SHP77 (cell line): ENCODE results near the gene CDC20B.
A peak's percentile ranks its signal among the peaks of the same experiment; 100 is the strongest.

Experiments used
- DNase-seq, 2 experiments: peaks; one replicate each; lab custom pipeline; 2025; lab: John Stamatoyannopoulos, UW

The CDC20B gene

DNA sequence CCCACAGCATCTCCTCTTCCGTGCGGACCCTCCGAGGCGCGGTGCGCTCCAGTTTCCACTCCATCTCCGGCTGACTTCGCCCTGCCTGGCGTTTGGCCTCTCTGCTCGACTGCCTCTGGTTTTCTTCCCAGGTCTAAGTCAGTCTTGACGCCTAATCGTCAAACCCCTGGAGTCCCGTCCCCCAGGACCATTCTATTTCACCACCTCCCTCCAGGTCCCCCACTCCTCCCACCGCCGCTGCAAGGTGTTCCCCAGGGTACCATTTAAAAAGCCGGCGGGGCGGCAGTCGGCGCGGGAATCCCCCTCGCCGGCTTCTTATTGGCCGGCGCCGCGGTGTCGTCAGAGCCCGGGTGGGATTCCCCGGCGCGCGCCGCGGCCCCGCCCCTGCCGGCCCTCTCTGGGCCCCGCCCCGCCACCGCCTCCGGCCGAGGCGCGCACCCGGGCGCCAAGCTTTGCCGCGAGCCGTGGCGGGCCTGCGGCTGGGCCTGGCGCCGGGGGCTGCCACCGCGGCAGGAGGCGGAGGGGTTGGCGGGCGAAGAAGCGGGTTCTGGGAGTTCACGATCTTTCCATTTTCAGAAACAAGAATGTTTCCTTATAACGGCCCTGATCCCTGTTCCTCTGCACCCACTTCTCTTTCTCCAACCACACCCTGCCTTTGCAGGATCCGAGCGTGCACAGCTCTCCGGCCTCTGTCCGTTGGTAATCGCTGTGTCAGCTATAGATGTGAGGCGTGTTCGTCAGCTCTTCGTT is at the start of gene CDC20B:
CDC20B (minus strand) TSS at position 241 of the 750 bp plus-strand sequence; CDS start at position 64, 177 bp downstream.
- peak; percentile 70 to 73 for DNase-seq

DNA sequence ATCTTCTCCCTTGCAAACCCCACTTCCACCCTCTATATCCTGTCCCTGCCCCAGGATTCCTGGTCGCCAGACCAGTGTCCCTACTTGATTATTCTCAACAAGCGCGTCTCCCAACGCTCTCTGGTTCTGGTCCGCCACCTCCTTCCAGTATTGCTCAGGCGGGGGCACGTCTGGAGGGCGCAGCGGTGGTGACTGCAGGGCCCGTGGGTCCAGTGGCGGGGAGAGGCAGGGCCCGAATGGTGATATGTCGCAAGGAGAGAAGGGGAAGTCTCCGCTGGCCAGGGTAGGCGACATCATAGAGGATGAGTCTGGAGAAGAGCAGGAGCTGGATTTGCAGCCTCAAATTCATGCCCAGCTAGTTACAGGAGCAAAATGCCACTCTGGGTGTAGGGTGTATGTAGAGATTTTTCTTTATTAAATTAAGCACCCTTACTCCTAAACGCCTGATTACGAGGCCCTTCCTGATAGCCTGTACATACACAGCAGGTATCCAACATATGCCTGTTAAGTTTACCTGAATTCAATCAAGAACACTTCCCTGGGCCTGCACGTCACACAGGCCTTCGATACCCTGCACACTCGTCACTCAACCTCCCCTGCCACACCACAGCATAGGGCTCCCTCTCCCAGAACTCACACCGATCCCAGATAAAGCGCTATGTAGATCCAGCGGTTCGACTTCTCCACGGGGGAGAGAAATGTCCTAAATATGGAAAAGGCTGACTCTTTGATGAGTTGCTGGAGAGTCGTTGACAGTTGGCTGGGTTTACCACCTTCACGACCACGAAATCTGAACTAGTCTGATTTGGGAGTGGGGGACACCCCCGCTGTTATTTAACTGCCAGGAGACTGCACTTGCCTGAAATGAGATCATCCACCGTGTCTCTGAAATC is 49.4 kb upstream of the CDC20B start:
- DNase-seq, result no peak

DNA sequence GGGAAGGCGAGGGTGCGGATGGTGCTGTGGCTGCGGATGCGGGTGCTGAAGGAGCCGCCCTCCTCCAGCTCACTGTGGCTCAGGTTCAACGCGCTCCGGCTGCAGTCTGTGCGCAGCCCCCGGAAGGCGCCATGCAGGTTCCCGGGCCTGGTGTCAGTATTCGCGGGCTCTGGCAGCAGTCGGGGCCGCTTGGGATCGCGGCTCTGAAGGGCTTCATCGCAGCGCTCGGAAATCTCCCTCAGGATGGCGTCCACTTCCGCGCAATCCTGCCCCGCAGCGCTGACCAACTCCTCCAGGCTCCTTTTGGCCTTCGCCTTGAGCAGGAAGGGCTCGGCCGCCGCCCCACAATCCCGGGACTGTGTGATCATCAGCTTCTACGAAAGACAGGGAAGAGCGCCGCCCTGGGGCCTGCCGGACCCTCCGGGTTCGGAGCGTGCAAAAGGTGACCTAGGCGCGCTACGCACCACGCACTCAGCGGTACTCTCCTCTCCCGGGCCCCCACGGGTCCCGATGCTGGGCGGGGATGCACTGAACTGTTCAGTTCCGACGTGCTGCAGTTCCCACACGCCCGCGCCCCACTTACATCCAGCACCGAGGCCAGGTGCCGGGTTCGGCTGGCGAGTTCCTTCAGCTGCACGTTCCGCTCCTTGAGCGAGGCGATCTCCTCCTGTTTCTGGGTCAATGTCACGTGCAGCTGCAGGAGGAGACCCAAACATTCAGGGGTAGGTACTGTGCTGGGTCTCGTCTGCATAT is 47.6 kb upstream of the CDC20B start:
- no peak for DNase-seq

DNA sequence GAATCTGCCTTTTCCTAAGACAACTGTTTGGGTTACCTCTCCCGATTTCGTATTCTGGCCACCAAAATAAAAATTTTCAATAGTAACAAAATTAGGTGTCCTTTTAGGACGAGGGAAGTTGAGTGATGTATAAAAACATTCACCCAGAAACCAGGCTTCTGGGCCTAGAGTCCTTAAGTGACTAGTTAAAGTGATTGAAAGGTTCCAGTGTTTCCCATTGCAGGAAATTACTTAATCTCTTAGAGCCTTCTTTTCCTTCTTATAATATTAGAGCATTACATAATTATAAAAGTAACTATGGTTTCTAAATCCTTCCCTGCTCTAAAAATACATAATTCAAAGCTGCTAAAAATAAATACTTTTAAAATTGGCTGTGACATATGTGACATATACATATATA is 46.8 kb upstream of the CDC20B start:
- no peak for DNase-seq

- no peak for DNase-seq
Observed at GRCh38 chr5:55218967-55219366, 46.0 kb upstream of the CDC20B start.

DNA sequence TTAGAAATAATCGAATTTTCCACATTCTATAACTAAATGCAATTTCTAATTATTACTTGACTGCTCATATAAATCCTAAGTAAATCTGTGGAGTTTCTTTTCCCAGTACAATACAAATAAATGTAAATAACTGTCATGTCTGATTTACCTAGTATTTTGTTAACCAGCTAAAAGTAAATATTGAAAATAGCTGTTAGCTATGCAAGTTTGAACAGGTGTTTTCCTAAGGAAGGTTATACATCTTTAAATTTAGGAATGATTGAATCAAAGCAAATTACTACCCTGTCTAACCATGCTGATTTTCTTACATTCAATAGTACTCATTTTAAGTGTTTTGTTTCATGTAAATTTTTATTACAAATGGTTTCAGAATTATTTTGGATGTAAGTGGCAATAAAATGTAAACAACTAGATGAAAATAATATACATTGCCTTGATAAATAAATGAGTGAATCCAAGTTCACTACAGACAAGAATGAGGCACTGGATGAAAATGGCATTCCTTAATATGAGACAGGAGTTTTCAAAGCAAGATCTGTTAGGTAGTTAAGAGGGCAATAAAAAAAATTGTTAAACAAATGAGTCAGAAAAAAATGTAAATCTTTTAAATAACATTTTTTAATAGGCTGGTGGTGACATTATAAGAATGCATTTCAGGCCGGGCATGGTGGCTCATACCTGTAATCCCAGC is 38.4 kb upstream of the CDC20B start:
- peak in 1 of 2 experiments; percentile 9 for DNase-seq

DNA sequence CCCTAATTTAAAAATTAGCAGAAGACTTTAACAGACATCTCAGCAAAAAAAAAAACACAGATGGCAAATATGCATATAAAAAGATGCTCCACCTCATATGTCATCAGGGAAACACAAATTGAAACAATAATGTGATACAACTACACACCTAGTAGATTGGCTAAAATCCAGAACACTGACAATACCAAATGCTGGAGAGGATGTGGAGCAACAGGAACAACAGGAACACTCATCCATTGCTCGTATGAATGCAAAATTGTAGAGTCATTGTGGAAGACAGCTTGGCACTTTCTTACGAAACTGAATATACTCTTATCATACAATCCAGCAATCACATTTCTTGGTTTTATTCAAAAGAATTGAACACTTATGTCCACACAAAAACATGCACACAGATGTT is 32.0 kb upstream of the CDC20B start:
- DNase-seq, result no peak

GRCh38 chr5:55191165-55191564 is 18.2 kb upstream of the CDC20B start:
- no peak for DNase-seq

DNA sequence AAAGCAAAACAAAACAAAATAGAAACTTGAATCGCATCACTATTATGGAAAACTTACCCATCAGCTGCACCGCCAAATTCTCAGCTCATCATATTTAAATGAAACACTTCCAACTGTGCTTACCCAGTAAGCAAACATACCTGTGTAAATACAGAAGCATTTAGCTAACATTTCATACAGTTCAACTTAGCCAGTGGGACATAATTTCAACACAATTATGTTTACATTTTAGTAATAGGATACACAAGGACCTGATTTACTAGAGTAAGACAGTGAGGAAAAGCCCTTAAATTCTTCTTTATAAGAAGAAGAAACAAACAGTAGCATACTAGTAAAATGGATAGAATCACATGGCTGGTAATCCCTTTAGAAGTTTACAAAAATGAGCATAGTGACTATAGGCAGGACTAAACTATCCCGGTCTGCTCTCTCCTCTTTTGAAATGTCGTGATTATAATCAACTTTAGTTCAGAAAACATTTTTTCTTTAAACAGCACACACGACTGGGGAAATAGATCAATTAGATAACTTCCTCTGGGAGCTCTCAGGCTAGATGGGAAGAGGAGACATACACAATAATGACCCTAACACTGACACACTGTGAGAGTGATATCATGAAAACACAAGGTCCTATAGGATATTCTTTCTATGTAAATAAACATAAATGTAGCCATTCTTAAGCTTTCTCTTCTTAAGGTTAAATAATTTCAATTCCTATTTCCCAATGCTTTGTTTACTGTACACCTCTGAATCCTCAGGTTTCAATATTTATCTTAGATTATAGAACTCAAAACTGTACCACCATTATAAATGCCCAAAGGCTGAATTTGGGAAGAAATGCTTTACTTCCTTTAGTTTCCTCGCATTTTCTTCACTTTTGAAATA is 15.9 kb upstream of the CDC20B start:
- DNase-seq, result peak; percentile 23 to 26

DNA sequence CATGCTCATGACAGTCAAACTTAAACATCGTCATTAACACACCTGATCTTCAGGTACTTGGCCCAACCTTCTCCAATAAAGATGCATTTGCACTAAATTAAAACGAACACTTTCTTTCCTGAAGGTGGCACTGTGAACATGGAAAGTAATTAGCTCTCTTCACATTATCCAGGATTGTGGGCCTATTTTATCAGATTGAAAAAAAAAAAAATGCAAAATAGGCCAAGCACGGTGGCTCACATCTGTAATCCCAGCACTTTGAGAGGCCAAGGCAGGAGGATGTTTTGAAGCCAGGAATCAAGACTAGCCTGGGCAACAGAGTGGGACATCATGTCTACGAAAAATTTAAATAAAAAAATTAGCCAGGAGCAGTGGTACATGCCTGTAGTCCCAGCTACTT is 14.4 kb upstream of the CDC20B start:
- peak; percentile 24 to 35 for DNase-seq

DNA sequence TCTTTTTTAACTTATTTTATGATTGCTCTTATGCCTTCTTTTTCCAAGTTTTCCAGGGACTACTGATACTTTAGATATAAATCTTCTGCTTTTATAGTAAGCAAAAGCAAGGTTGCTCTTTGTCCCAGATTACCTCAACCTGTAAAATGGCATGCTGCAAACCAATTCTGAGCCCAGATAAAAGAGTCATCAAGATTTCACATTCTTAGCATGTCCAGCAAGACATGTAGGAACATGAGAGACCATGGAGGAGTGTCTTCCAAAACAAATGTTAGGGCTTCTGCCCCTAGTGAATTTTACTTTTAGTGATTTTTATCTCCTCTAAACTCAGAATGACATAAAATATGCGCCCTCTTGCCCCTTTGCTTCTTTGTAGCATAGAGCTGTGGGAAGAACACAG is 7.0 kb upstream of the CDC20B start:
- DNase-seq, result no peak

GRCh38 chr5:55177078-55177477 is 4.1 kb upstream of the CDC20B start:
- DNase-seq, result no peak

DNA sequence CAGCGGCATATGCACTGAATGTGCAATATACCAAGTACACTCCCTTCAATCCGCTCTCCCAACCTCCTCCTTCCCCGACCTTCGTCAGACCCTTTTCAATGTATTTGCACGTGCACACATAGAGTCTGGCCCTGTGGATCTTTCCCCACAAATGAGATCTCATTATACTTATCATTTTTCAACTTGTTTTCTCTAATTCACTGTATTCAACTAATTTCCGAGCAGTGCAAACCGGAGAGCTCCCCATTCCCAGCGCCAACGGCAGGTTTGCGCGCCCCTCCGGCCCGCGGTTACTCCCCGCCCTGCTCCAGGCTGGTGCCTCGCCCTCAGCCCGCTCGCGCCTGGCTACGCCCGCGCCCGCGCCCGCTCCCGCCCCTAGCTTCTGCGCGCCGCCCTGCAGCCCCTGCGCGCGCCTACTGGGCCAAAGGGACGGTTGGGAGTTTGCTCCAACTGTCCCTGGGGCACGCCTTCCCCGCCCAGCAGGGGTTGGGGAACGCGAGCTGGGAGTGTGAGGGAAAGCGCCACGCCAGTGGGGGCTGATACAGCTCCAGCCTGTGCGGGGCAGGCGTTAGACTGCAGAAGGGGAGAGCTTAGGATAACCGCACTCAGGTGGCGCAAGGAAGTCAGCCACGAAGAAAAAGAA is 3.3 kb upstream of the CDC20B start:
- DNase-seq, result peak; percentile 42 to 59

GRCh38 chr5:55175781-55176175 is 2.8 kb upstream of the CDC20B start:
- no peak for DNase-seq

DNA sequence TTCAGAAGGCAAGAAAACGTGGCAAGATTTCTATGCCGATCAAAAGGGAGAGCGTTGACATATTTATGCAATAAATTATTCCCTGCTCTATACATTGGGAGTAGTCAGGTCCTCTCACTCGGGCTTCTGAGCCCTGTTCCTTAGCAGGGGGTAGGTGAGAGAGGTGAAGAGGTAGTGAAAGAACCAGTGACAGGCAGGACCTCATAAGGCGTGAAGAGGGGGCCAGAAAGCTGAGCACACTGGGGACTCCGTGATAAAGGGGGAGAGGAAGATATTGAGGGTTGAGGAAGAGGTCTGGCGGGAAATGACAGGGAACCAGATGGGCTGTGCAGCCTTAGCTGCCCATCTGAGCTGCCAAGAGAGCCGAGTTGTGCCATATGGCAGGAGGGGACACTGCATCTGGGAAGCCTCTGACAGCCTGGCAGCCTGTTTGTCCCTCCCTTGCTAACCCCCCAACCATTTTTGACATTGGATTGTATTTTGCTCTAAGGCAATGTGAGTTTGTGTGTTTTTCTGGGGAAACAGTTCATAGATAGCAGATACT is 782 bp upstream of the CDC20B start:
- peak; percentile 11 to 28 for DNase-seq

DNA sequence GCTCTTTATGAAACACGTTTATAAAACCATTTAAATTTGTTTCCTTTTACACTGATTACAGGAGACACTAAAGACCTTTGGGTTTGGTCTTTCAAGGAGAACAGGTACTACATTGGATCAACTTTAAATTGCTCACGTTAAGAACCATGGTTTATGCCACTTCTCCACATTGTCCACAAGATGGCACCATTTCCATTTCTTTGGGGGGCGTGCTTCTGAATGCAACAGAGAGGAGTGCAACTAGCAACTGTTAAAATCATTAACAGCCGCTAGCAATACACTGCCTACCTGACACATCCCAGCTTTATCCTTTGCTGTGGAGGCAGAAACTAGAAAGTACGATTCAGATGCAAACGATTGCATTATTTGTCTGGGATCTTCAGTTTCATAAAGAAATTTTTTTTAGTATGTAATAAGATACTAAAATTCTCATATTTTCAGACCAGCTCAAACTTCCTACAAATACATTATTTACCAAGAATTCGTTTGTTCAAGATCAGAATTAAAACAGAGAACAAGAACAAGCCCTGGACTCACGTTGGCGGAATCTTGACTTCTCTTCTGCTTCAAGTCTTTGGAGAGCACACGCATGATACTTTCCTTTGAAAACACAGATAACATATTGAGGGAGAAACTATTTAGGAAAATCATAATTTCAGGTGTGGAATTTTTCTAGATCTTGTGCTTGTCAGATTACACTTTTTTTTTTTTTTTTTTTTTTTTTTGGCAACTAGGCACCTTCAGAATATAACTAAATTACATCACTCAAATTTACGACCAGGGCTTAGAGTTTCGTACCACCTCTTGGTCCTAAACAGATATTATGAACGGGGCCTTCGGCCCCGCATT is 702 bp downstream of the CDC20B start:
- peak; percentile 74 to 83 for DNase-seq

DNA sequence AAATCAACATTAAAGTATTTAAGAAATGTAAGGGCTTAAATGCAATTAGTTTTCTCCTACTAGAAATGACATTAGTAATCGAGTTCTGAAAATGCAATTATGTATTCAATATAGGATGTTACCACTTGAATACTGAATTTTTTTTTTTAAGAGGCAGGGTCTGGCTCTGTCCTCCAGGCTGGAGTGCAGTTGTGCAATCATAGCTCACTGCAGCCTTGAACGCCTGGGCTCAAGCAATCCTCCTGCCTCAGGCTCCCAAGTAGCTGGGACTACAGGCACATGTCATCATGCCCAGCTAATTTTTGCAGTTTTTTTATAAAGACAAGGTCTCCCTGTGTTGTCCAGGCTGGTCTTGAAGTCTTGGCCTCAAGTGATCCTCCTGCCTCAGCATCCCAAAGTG is 1.5 kb downstream of the CDC20B start:
- no peak for DNase-seq

DNA sequence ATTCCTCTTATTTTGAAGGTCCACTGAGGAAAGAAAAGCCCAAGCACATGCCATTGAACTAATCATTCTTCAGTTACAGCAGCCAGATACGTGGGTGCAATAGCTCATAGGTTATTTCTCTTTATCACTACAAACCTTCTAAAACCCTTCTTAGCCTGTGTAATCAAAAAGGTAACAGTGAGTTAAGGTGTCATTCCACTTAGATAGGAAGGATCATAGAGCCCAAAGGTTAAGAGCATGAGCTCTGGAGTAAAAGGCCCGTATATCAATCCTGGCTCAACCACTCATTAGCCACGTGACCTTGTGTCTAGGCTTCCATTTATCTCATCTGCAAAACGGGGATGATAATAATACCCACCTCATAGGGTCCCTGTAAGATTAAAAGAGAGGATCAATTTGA is 10.3 kb downstream of the CDC20B start:
- DNase-seq, result no peak
